Measurements from ENCODE around the gene UNC80. TPM values are rescaled to one million over a fixed set of nuclear protein-coding genes. Genes with fewer than 3 reads are reported as not detected.

The UNC80 gene
- total and polyA plus RNA-seq, 2 of the 13 experiments (the other 11 are each of a cell fraction or from before 2014, with no cell fraction given), result not detected

DNA sequence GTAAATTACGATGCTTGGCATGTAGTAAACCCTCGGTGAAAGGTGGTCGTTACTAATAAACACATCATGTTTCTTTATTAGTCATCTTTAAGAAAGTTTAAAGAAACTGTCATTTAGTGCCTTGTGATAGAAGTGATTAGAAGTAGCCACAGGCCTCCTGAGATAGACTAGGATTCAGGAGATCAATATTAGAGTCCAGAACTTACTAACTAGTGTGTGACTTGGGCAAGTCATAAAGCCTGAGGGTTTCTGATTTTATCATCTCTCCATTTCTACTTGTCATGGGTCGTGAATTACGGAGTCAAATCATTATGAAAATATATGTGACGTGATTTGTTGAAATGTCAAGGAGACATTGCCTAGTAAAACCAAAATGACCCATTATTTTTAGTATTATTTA is 237.5 kb downstream of the UNC80 start (continued):
- TF ChIP-seq ZNF230 (CRISPR knock-in tag; IDR thresholded peaks at IDR 0.05) (no peak), KDM2A (CRISPR knock-in tag; IDR thresholded peaks at IDR 0.05; ENCODE audit: borderline replicate concordance, low read depth) (no peak), ZNF761 (CRISPR knock-in tag; conservative IDR thresholded peaks at IDR 0.05) (no peak), ZNF549 (CRISPR knock-in tag; IDR thresholded peaks at IDR 0.05) (no peak), SMARCE1 (IDR thresholded peaks at IDR 0.05; ENCODE audit: borderline replicate concordance) (no peak)
- TF ChIP-seq, protein P1, sequence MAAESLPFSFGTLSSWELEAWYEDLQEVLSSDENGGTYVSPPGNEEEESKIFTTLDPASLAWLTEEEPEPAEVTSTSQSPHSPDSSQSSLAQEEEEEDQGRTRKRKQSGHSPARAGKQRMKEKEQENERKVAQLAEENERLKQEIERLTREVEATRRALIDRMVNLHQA (CRISPR knock-in tag; IDR thresholded peaks at IDR 0.05), result no peak

DNA sequence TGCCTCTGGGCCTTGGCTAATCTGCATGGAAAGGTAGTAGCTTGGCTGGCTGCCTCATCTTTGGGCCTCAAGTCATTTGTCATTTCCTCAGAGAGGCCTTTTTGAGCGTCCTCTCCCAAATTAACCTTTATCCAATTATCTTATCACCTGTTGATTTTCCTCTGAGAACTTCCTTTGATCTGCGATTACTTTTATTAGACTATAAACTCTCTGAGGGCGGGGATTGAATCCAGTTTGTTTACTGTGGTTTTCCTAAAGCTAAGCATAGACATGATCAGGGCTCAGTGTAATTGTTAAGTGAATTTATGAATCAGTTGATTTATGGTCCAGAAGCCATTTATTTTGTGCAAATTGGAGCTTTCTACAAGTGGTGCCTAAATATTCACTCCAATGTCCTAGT is 238.3 kb downstream of the UNC80 start:
- ATAC-seq, result no peak
- FAIRE-seq, result no peak
- WGBS (ENCODE audit: low lambda C conversion rate), result over 99% methylated on average over 3 of the region's 3 CpGs
- Histone ChIP-seq H2AFZ (ENCODE audit: low read length) (no peak overlapping the region), H3K27ac (ENCODE audit: extremely low read length, insufficient read depth, low read length) (no peak overlapping the region), H3K4me1 (ENCODE audit: insufficient read depth, low read length) (peaks cover 31% of the 10 kb centered on the region), H3K4me3 (replicated peaks in 1 of 3; ENCODE audit: insufficient read depth in 1 of 3, low read depth in 2 of 3, low read length in 3 of 3) (no peak overlapping the region), H3K27me3 (ENCODE audit: control insufficient read depth in 1 of 2, insufficient read depth in 2 of 2, low read length in 2 of 2) (no peaks in the 10 kb centered on the region), H3K9ac (ENCODE audit: insufficient read depth, low read depth, low read length) (no peak overlapping the region), H4K20me1 (ENCODE audit: insufficient read depth, low read length) (peaks cover 15% of the 10 kb centered on the region), H3K36me3 (replicated peaks in 1 of 2; ENCODE audit: control insufficient read depth in 1 of 2, insufficient read depth in 2 of 2, low read length in 2 of 2) (peaks cover 5 to 45% of the 10 kb centered on the region in 2 experiments), H3K79me2 (ENCODE audit: insufficient read depth, low read length) (peaks cover 78% of the 10 kb centered on the region), H3K9me3 (ENCODE audit: low read length) (no peaks in the 10 kb centered on the region), H3K4me2 (ENCODE audit: low read depth, low read length) (no peak overlapping the region)
- intact Hi-C loops (cut with micrococcal nuclease; ENCODE audit: unreplicated experiment) (no loop called here), in situ Hi-C loops (cut with HindIII; ENCODE audit: extremely low pct_ligation_motif_present, low pct_unique_long_range_greater_than_20kb) (no loop called here)
- BruUV-seq (replicated peaks), result no TSS peak
- TF ChIP-seq PHB2 (IDR thresholded peaks at IDR 0.05; ENCODE audit: partially characterized antibody) (no peak), ZNF883 (CRISPR knock-in tag; IDR thresholded peaks at IDR 0.05; ENCODE audit: not compliant biosample characterization) (no peak), NCOA1 (CRISPR knock-in tag; IDR thresholded peaks at IDR 0.05) (no peak), HDAC1 (CRISPR knock-in tag; IDR thresholded peaks at IDR 0.05) (no peak), ZNF660 (CRISPR knock-in tag; IDR thresholded peaks at IDR 0.05; ENCODE audit: borderline replicate concordance, low read depth) (no peak), NKX3-1 (CRISPR knock-in tag; IDR thresholded peaks at IDR 0.05) (no peak), YY1 (IDR thresholded peaks at IDR 0.05; ENCODE audit: insufficient read depth, insufficient replicate concordance, low read depth, low read length) (no peak), ZNF33A (CRISPR knock-in tag; IDR thresholded peaks at IDR 0.05; ENCODE audit: borderline replicate concordance) (no peak)
- TF ChIP-seq, protein P2, sequence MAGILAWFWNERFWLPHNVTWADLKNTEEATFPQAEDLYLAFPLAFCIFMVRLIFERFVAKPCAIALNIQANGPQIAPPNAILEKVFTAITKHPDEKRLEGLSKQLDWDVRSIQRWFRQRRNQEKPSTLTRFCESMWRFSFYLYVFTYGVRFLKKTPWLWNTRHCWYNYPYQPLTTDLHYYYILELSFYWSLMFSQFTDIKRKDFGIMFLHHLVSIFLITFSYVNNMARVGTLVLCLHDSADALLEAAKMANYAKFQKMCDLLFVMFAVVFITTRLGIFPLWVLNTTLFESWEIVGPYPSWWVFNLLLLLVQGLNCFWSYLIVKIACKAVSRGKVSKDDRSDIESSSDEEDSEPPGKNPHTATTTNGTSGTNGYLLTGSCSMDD (CRISPR knock-in tag; IDR thresholded peaks at IDR 0.05), result no peak
- TF ChIP-seq, protein P3, sequence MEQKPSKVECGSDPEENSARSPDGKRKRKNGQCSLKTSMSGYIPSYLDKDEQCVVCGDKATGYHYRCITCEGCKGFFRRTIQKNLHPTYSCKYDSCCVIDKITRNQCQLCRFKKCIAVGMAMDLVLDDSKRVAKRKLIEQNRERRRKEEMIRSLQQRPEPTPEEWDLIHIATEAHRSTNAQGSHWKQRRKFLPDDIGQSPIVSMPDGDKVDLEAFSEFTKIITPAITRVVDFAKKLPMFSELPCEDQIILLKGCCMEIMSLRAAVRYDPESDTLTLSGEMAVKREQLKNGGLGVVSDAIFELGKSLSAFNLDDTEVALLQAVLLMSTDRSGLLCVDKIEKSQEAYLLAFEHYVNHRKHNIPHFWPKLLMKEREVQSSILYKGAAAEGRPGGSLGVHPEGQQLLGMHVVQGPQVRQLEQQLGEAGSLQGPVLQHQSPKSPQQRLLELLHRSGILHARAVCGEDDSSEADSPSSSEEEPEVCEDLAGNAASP (CRISPR knock-in tag; IDR thresholded peaks at IDR 0.05; ENCODE audit: borderline replicate concordance), result no peak
- TF ChIP-seq, protein P4, sequence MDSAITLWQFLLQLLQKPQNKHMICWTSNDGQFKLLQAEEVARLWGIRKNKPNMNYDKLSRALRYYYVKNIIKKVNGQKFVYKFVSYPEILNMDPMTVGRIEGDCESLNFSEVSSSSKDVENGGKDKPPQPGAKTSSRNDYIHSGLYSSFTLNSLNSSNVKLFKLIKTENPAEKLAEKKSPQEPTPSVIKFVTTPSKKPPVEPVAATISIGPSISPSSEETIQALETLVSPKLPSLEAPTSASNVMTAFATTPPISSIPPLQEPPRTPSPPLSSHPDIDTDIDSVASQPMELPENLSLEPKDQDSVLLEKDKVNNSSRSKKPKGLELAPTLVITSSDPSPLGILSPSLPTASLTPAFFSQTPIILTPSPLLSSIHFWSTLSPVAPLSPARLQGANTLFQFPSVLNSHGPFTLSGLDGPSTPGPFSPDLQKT (CRISPR knock-in tag; IDR thresholded peaks at IDR 0.05; ENCODE audit: borderline replicate concordance), result no peak
- CTCF ChIA-PET (ENCODE audit: low intra/inter-chr PET ratio, low total read pairs), result no interaction called here
- no peak for DNase-seq (ENCODE audit: low spot score)
- POLR2A ChIA-PET, result interaction anchor here (1.9 kb wide), 1 partner anchor 161 kb away, joined by 4 read pairs; the partner anchor contains the start of gene KANSL1L
